Measurements from ENCODE around the gene STK32C. TPM values are rescaled to one million over a fixed set of nuclear protein-coding genes. Genes with fewer than 3 reads are reported as not detected.

The STK32C gene
- total and polyA plus RNA-seq, 2 donors from 2014 or later = 11.6 to 14.4 TPM

- no peak for FAIRE-seq
- H3K4me3 ChIP-seq (ENCODE audit: low read length in 3 of 3) = no peak overlapping the region
- H3K27me3 ChIP-seq (ENCODE audit: control insufficient read depth, insufficient read depth, low read length) = no peaks in the 10 kb centered on the region
- H3K9me3 ChIP-seq (ENCODE audit: control insufficient read depth in 2 of 3, insufficient read depth in 1 of 3, low read length in 3 of 3) = no peaks in the 10 kb centered on the region
- H3K27ac ChIP-seq (ENCODE audit: low read depth in 2 of 2, low read length in 2 of 2) = no peak overlapping the region
- peaks cover 0 to 5% (median 0%) of the 10 kb centered on the region in 3 donors for H3K4me1 ChIP-seq (ENCODE audit: control insufficient read depth in 2 of 3, insufficient read depth in 2 of 3, low read depth in 1 of 3, low read length in 3 of 3)
- H3K36me3 ChIP-seq (ENCODE audit: control insufficient read depth in 2 of 3, insufficient read depth in 3 of 3, low read length in 3 of 3) = no peaks in the 10 kb centered on the region
- DNase-seq = peak in 1 of 5 donors; percentile 59
- intact Hi-C loops (cut with DNase I) = loop anchor here (10.0 kb wide), 1 partner anchor 128 kb away; no protein-coding TSS in a partner anchor
- H3K9ac ChIP-seq (ENCODE audit: low read length in 3 of 3) = no peak overlapping the region
- no peak for TF ChIP-seq CTCF (IDR thresholded peaks at IDR 0.05; ENCODE audit: borderline replicate concordance, extremely low read depth, insufficient read depth)
Measured at GRCh38 chr10:132226586-132227405, 81.0 kb downstream of the STK32C start.

- Histone ChIP-seq H3K27me3 (ENCODE audit: control insufficient read depth, insufficient read depth, low read length) (no peaks in the 10 kb centered on the region), H3K4me3 (ENCODE audit: low read length in 3 of 3) (no peak overlapping the region), H3K9ac (ENCODE audit: low read length in 3 of 3) (no peak overlapping the region), H3K4me1 (ENCODE audit: control insufficient read depth in 2 of 3, insufficient read depth in 2 of 3, low read depth in 1 of 3, low read length in 3 of 3) (peaks cover 0 to 5% (median 0%) of the 10 kb centered on the region in 3 donors), H3K27ac (ENCODE audit: low read depth in 2 of 2, low read length in 2 of 2) (no peak overlapping the region), H3K36me3 (ENCODE audit: control insufficient read depth in 2 of 3, insufficient read depth in 3 of 3, low read length in 3 of 3) (no peaks in the 10 kb centered on the region), H3K9me3 (ENCODE audit: control insufficient read depth in 2 of 3, insufficient read depth in 1 of 3, low read length in 3 of 3) (no peaks in the 10 kb centered on the region)
- peak in 1 of 5 donors; percentile 71 for DNase-seq
- no peak for TF ChIP-seq CTCF (IDR thresholded peaks at IDR 0.05; ENCODE audit: borderline replicate concordance, extremely low read depth, insufficient read depth)
- no peak for FAIRE-seq
- intact Hi-C loops (cut with DNase I) = loop anchor here (10.0 kb wide), 1 partner anchor 129 kb away; no protein-coding TSS in a partner anchor
Measured at GRCh38 chr10:132225849-132226205, 81.9 kb downstream of the STK32C start.

- no peak for TF ChIP-seq CTCF (IDR thresholded peaks at IDR 0.05; ENCODE audit: borderline replicate concordance, extremely low read depth, insufficient read depth)
- H3K36me3 ChIP-seq (ENCODE audit: control insufficient read depth in 2 of 3, insufficient read depth in 3 of 3, low read length in 3 of 3) = no peaks in the 10 kb centered on the region
- H3K9ac ChIP-seq (ENCODE audit: low read length in 3 of 3) = no peak overlapping the region
- H3K4me1 ChIP-seq (ENCODE audit: control insufficient read depth in 2 of 3, insufficient read depth in 2 of 3, low read depth in 1 of 3, low read length in 3 of 3) = peaks cover 0 to 5% (median 0%) of the 10 kb centered on the region in 3 donors
- intact Hi-C loops (cut with DNase I) = loop anchor here (10.0 kb wide), 1 partner anchor 130 kb away; no protein-coding TSS in a partner anchor
- no peak overlapping the region for H3K4me3 ChIP-seq (ENCODE audit: low read length in 3 of 3)
- DNase-seq (peak in 1 of 5 donors; percentile 66), FAIRE-seq (no peak)
- H3K27me3 ChIP-seq (ENCODE audit: control insufficient read depth, insufficient read depth, low read length) = no peaks in the 10 kb centered on the region
- H3K9me3 ChIP-seq (ENCODE audit: control insufficient read depth in 2 of 3, insufficient read depth in 1 of 3, low read length in 3 of 3) = no peaks in the 10 kb centered on the region
- H3K27ac ChIP-seq (ENCODE audit: low read depth in 2 of 2, low read length in 2 of 2) = no peak overlapping the region
Measured at GRCh38 chr10:132225073-132225848, 82.5 kb downstream of the STK32C start.
